DOHH2 (cell line): Measurements from ENCODE around the gene NRXN3.

ENCODE experiments used
- H3F3A ChIP-seq: fragments of 200-600 bp; sonication (generic), shearing (Covaris generic); 2 replicates; pipeline ENCODE4 v1.6.0; 2016; ENCODE audit warnings: antibody characterized with exemption, mild to moderate bottlenecking; ENCODE audit not compliant: control insufficient read depth, insufficient read depth
- H3K27ac ChIP-seq: fragments of 200-600 bp; sonication (generic); 2 replicates; pipeline ENCODE4 v1.5.1; 2014; ENCODE audit warnings: low read depth, mild to moderate bottlenecking, low read length, moderate library complexity
- H3K27me3 ChIP-seq: fragments of 200-600 bp; sonication (generic); 2 replicates; pipeline ENCODE4 v1.6.1; 2014; ENCODE audit warnings: mild to moderate bottlenecking, low read length, mixed read lengths; ENCODE audit not compliant: control insufficient read depth
- H3K36me3 ChIP-seq: fragments of 200-600 bp; sonication (generic); 2 replicates; pipeline ENCODE4 v1.6.1; 2014; ENCODE audit warnings: mild to moderate bottlenecking, low read length, moderate library complexity, mixed read lengths; ENCODE audit not compliant: control insufficient read depth
- H3K4me1 ChIP-seq: fragments of 200-600 bp; sonication (generic); 2 replicates; pipeline ENCODE4 v1.6.1; 2014; ENCODE audit warnings: mild to moderate bottlenecking, low read length, mixed read lengths; ENCODE audit not compliant: control insufficient read depth
- H3K4me2 ChIP-seq: fragments of 200-600 bp; sonication (generic); 2 replicates; pipeline ENCODE4 v1.6.0; 2014; ENCODE audit warnings: mild to moderate bottlenecking, low read length, moderate library complexity
- H3K4me3 ChIP-seq: fragments of 200-600 bp; sonication (generic); 2 replicates; pipeline ENCODE4 v1.5.1; 2014; ENCODE audit warnings: mild to moderate bottlenecking, low read length, mixed read lengths
- H3K79me2 ChIP-seq: fragments of 200-600 bp; sonication (generic); 2 replicates; pipeline ENCODE4 v1.6.1; 2014; ENCODE audit warnings: mild to moderate bottlenecking, low read length, mixed read lengths; ENCODE audit not compliant: control insufficient read depth
- H3K9me2 ChIP-seq: fragments of 200-600 bp; sonication (generic); replicated peaks from 2 replicates; pipeline ENCODE4 v1.6.1; 2014; ENCODE audit warnings: mild to moderate bottlenecking, low read length, mixed read lengths; ENCODE audit not compliant: control insufficient read depth
- H3K9me3 ChIP-seq: fragments of 200-600 bp; sonication (generic); 2 replicates; pipeline ENCODE4 v1.6.1; 2014; ENCODE audit warnings: antibody characterized with exemption, low read length, mixed read lengths; ENCODE audit not compliant: control insufficient read depth, insufficient read depth
- H4K20me1 ChIP-seq: fragments of 200-600 bp; sonication (generic); 2 replicates; pipeline ENCODE4 v1.6.0; 2014; ENCODE audit warnings: low read depth, mild to moderate bottlenecking, antibody characterized with exemption, low read length, moderate library complexity; ENCODE audit not compliant: control insufficient read depth, insufficient read depth
- CTCF ChIP-seq: fragments of 200-600 bp; sonication (generic); IDR thresholded peaks from one replicate; pipeline ENCODE4 v1.5.1; 2014; ENCODE audit warnings: antibody characterized with exemption, mild to moderate bottlenecking, low read depth, low read length; ENCODE audit not compliant: poor library complexity, severe bottlenecking
- EZH2phosphoT487 ChIP-seq: fragments of 200-600 bp; sonication (generic); IDR thresholded peaks from 2 replicates; pipeline ENCODE4 v1.6.1; 2017; ENCODE audit warnings: borderline replicate concordance, mild to moderate bottlenecking, antibody characterized with exemption, low read length, moderate library complexity, mixed read lengths

Gene NRXN3

GRCh38 chr14:79576424-79576823, 1406.3 kb downstream of the NRXN3 start:
- Histone ChIP-seq H3K27me3 (no peaks in the 10 kb centered on the region), H3K4me2 (no peak overlapping the region), H3K9me3 (no peaks in the 10 kb centered on the region), H3K4me3 (no peak overlapping the region), H4K20me1 (no peaks in the 10 kb centered on the region), H3K36me3 (no peaks in the 10 kb centered on the region), H3F3A (no peaks in the 10 kb centered on the region), H3K79me2 (no peaks in the 10 kb centered on the region), H3K27ac (no peak overlapping the region), H3K9me2 (no peaks in the 10 kb centered on the region), H3K4me1 (no peaks in the 10 kb centered on the region)
- no peak for TF ChIP-seq CTCF
- TF ChIP-seq EZH2phosphoT487: no peak

DNA sequence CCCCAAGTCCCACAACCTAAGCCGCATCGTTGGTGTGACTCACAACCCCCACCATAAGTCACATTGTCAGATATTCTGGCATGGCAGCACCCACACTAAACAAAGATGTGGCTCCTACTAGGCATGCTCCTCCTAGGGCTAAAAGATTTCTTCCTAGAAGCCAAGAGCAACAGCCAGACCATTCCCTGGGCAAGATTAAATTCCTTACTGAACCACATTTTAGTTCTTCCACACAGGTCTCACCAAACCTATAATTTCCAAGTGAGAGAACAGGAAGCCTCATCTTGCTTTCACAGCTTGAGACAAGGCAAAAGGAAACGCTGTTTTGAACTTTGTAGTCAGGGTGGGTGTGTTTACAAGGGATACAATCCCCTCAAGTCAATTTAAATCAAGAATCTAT, 1408.3 kb downstream of the NRXN3 start:
- H3K9me3 ChIP-seq: no peaks in the 10 kb centered on the region
- no peaks in the 10 kb centered on the region for H3K27me3 ChIP-seq
- no peak for TF ChIP-seq EZH2phosphoT487
- no peak for TF ChIP-seq CTCF
- no peak overlapping the region for H3K4me3 ChIP-seq
- H3K4me1 ChIP-seq: no peaks in the 10 kb centered on the region
- no peaks in the 10 kb centered on the region for H3K79me2 ChIP-seq
- H3K9me2 ChIP-seq: no peaks in the 10 kb centered on the region
- no peaks in the 10 kb centered on the region for H4K20me1 ChIP-seq
- H3F3A ChIP-seq: no peaks in the 10 kb centered on the region
- H3K27ac ChIP-seq: no peak overlapping the region
- no peaks in the 10 kb centered on the region for H3K36me3 ChIP-seq
- no peak overlapping the region for H3K4me2 ChIP-seq

- Histone ChIP-seq H3K4me3 (no peak overlapping the region), H3K79me2 (no peaks in the 10 kb centered on the region), H3K9me3 (no peaks in the 10 kb centered on the region), H3K27ac (no peak overlapping the region), H4K20me1 (no peaks in the 10 kb centered on the region), H3K36me3 (no peaks in the 10 kb centered on the region), H3K27me3 (no peaks in the 10 kb centered on the region), H3K9me2 (no peaks in the 10 kb centered on the region), H3F3A (no peaks in the 10 kb centered on the region), H3K4me1 (no peaks in the 10 kb centered on the region), H3K4me2 (no peak overlapping the region)
- no peak for TF ChIP-seq CTCF
- no peak for TF ChIP-seq EZH2phosphoT487
Measured at GRCh38 chr14:79580414-79580813, 1410.2 kb downstream of the NRXN3 start.

GRCh38 chr14:79580906-79581305, 1410.7 kb downstream of the NRXN3 start:
- no peak overlapping the region for H3K4me3 ChIP-seq

More at GRCh38 chr14:79580906-79581305, 1410.7 kb downstream of the NRXN3 start:
- no peaks in the 10 kb centered on the region for H3K9me3 ChIP-seq
- no peak overlapping the region for H3K27ac ChIP-seq
- H3K36me3 ChIP-seq: no peaks in the 10 kb centered on the region
- no peaks in the 10 kb centered on the region for H3K4me1 ChIP-seq
- H4K20me1 ChIP-seq: no peaks in the 10 kb centered on the region
- no peak overlapping the region for H3K4me2 ChIP-seq
- H3K79me2 ChIP-seq: no peaks in the 10 kb centered on the region
- no peaks in the 10 kb centered on the region for H3K27me3 ChIP-seq
- H3K9me2 ChIP-seq: no peaks in the 10 kb centered on the region
- TF ChIP-seq CTCF (no peak), EZH2phosphoT487 (no peak)
- H3F3A ChIP-seq: no peaks in the 10 kb centered on the region
